ENCODE data around the gene RESP18.

GRCh38 chr2:219356834-219357233, 24.3 kb upstream of the RESP18 start:
- TF ChIP-seq, protein P1, sequence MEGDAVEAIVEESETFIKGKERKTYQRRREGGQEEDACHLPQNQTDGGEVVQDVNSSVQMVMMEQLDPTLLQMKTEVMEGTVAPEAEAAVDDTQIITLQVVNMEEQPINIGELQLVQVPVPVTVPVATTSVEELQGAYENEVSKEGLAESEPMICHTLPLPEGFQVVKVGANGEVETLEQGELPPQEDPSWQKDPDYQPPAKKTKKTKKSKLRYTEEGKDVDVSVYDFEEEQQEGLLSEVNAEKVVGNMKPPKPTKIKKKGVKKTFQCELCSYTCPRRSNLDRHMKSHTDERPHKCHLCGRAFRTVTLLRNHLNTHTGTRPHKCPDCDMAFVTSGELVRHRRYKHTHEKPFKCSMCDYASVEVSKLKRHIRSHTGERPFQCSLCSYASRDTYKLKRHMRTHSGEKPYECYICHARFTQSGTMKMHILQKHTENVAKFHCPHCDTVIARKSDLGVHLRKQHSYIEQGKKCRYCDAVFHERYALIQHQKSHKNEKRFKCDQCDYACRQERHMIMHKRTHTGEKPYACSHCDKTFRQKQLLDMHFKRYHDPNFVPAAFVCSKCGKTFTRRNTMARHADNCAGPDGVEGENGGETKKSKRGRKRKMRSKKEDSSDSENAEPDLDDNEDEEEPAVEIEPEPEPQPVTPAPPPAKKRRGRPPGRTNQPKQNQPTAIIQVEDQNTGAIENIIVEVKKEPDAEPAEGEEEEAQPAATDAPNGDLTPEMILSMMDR (conservative IDR thresholded peaks at IDR 0.05; ENCODE audit: low read depth, low read length) = no peak
- TF ChIP-seq, protein P2, sequence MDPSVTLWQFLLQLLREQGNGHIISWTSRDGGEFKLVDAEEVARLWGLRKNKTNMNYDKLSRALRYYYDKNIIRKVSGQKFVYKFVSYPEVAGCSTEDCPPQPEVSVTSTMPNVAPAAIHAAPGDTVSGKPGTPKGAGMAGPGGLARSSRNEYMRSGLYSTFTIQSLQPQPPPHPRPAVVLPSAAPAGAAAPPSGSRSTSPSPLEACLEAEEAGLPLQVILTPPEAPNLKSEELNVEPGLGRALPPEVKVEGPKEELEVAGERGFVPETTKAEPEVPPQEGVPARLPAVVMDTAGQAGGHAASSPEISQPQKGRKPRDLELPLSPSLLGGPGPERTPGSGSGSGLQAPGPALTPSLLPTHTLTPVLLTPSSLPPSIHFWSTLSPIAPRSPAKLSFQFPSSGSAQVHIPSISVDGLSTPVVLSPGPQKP (IDR thresholded peaks at IDR 0.05; ENCODE audit: borderline replicate concordance, low read depth, low read length) = no peak

Data from IMR-90 (cell line).